ENCODE measurements around the gene CA10. TPM values are rescaled to one million over a fixed set of nuclear protein-coding genes. Genes with fewer than 3 reads are reported as not detected.

The CA10 gene
- total and polyA plus RNA-seq, 11 donors, result not detected

DNA sequence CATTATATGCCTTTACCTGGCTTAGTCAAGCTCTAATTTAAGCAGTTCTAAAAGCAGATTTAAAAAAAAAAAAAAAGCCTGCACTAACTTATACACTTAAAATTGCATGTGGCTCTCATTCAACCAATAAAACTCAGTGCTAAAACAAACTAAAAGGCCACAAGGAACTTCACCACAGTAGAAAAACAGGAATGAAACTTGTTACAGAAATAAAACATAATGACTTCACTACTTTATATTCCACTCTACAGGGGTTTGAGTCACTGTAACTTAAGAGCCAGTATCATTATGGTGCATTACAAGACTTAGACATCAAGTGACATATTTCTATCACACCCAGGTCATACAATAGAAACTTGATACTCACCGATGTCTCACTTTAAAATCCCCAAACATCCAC lies 11.1 kb downstream of the CA10 start:
- WGBS, 4 donors, result 82 to 92% (median 89%) methylated on average over 1 of the region's 1 CpG
- Histone ChIP-seq H3K27ac (no peak overlapping the region), H3K4me1 (no peaks in the 10 kb centered on the region), H3K27me3 (no peaks in the 10 kb centered on the region), H3K4me3 (no peak overlapping the region), H3K9me3 (no peaks in the 10 kb centered on the region), H3K36me3 (no peaks in the 10 kb centered on the region)
- intact Hi-C loops (cut with DNase I), result no loop called here
- DNase-seq (no peak), ATAC-seq (no peak)
- TF ChIP-seq POLR2A (IDR thresholded peaks at IDR 0.05), result no peak
- TF ChIP-seq, protein P1, sequence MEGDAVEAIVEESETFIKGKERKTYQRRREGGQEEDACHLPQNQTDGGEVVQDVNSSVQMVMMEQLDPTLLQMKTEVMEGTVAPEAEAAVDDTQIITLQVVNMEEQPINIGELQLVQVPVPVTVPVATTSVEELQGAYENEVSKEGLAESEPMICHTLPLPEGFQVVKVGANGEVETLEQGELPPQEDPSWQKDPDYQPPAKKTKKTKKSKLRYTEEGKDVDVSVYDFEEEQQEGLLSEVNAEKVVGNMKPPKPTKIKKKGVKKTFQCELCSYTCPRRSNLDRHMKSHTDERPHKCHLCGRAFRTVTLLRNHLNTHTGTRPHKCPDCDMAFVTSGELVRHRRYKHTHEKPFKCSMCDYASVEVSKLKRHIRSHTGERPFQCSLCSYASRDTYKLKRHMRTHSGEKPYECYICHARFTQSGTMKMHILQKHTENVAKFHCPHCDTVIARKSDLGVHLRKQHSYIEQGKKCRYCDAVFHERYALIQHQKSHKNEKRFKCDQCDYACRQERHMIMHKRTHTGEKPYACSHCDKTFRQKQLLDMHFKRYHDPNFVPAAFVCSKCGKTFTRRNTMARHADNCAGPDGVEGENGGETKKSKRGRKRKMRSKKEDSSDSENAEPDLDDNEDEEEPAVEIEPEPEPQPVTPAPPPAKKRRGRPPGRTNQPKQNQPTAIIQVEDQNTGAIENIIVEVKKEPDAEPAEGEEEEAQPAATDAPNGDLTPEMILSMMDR (IDR thresholded peaks at IDR 0.05), result no peak

DNA sequence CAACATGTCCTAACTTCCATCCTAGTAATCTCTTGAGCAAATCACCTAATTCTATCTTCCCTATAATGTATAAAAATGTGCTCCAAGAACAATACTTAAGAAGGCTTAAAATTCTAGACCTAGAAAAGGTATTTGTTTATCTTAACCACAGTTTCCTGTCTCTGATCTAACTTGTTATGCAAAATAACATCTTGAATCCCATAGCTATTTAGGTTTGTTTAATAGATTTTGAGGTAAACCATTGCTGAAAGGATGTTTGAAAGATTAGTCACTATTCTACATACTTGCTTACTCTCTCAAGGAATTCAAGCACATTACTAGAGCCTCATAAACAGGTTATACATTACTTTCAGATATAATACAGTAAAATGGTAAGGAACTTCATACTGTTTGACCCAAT lies 13.0 kb downstream of the CA10 start:
- Histone ChIP-seq H3K27ac (no peak overlapping the region), H3K4me3 (no peak overlapping the region), H3K4me1 (no peaks in the 10 kb centered on the region), H3K9me3 (no peaks in the 10 kb centered on the region), H3K27me3 (no peaks in the 10 kb centered on the region), H3K36me3 (no peaks in the 10 kb centered on the region)
- intact Hi-C loops (cut with DNase I), result no loop called here
- TF ChIP-seq, protein P1 (IDR thresholded peaks at IDR 0.05), result no peak
- TF ChIP-seq POLR2A (IDR thresholded peaks at IDR 0.05), result no peak
- DNase-seq, result no peak
- ATAC-seq, result no peak

DNA sequence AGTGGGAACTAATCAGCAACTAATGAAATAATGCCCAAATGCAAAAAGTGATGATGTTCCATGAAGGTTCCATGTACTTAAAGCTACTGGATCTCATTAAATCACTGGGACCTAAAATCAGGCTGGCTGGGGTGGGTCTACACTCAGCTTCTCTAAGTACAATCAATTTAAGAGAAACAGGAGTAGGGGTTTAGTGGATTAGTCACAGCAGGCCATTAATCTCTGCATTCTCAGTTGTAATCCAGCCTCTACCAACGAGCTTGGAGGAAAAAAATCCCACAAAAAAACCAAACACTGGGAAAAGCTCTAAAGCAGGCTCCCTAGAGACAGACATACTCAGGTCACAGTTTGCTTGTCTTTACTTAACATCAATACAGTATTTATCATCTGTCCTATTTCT lies 15.0 kb downstream of the CA10 start:
- Histone ChIP-seq H3K4me3 (no peak overlapping the region), H3K4me1 (no peaks in the 10 kb centered on the region), H3K9me3 (no peaks in the 10 kb centered on the region), H3K27me3 (peaks cover 0 to 4% (median 0%) of the 10 kb centered on the region in 9 donors), H3K36me3 (no peaks in the 10 kb centered on the region), H3K27ac (no peak overlapping the region)
- DNase-seq (no peak), ATAC-seq (no peak)
- intact Hi-C loops (cut with DNase I), result no loop called here
- TF ChIP-seq POLR2A (IDR thresholded peaks at IDR 0.05), result no peak
- TF ChIP-seq, protein P1 (IDR thresholded peaks at IDR 0.05), result no peak
- 3 to 7% (median 4%) methylated on average over 1 of the region's 1 CpG for WGBS, 4 donors

DNA sequence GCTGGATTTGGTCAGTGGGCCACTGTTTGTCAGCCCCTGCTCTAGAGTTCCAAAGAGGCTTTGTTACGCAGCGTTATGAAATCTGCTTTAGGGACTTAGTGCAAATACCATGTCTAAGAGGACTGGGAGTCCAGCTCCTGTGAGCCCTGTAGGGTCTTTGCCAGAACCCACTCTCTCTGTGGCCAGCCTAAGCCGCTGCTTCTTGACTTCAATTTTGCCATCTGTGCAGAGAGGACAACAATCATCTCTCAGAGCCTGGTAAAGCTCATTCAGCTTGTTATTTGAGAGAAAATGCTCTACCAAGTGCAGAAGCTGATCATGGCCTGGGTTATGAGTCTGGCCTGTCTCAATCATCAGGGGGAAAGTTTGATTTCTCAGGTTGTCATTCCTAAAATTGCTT lies 17.9 kb downstream of the CA10 start:
- 61 to 80% (median 74%) methylated on average over 3 of the region's 3 CpGs for WGBS, 4 donors
- TF ChIP-seq POLR2A (IDR thresholded peaks at IDR 0.05), result no peak
- TF ChIP-seq, protein P1 (IDR thresholded peaks at IDR 0.05), result no peak

More for the DNA sequence above, 17.9 kb downstream of the CA10 start:
- Histone ChIP-seq H3K9me3 (no peaks in the 10 kb centered on the region), H3K4me3 (no peak overlapping the region), H3K36me3 (no peaks in the 10 kb centered on the region), H3K27me3 (peaks cover 0 to 4% (median 0%) of the 10 kb centered on the region in 9 donors), H3K4me1 (no peaks in the 10 kb centered on the region), H3K27ac (no peak overlapping the region)
- DNase-seq, result no peak
- no peak for ATAC-seq
- intact Hi-C loops (cut with DNase I), result no loop called here

Measured in heart left ventricle (tissue), 16 donors.